ENCODE measurements around the gene RFNG. TPM values are rescaled to one million over a fixed set of nuclear protein-coding genes. Genes with fewer than 3 reads are reported as not detected.

Gene RFNG
- total and polyA plus RNA-seq, 2 donors from 2014 or later: 29.8 to 47.3 TPM

DNA sequence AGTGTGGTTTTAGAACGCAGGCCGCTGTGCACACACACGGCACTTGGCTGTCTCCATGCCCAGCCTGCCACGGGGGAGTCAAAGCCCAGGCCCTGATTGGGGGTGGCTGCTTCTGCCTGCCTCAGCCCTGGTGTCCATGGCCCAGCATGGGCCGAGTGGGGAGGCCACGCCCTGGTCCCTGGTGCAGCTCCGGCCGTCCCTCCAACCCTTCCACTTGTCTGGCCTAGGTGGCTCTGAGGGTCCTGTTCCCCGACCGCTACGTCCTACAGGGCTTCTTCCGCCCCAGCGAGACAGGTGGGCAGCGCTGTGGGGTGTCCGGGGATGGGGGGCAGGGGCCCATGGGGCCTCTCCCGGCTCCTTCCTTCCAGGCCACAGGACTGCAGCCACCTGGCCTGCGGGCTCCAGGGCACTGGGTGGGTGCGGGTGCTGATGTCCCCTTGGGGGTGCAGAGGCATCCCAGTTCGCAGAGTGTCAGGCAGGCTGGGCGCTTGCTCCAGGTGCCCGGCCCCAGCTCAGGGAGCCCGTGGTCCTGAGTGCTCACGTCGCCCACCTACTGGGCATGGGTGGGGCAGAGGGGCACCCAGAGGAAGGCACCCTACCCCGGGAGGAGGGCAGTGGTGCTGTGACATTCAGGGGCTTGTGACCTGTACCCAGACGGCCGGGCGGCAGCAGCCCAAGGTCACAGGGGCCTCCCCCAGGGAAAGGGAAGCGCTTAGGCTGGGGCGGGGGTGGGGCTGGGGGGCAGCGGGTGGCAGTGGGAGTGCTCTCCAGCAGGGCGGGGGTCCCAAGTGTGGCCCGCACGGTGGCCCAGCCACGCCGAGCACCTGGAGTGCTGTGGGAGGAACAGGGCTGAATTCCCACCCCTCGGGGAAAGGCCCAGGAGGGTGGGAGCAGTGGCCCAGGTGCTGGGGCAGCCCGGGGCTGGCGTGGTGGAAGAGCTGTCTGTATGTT is 40.8 kb downstream of the RFNG start:
- H3K9me3 ChIP-seq (ENCODE audit: control insufficient read depth in 2 of 3, insufficient read depth in 1 of 3, low read length in 3 of 3): no peaks in the 10 kb centered on the region
- H3K9ac ChIP-seq (ENCODE audit: low read length in 3 of 3): no peak overlapping the region
- intact Hi-C loops (cut with DNase I): loop anchor here (10.0 kb wide), 1 partner anchor 46 kb away; the partner anchor contains the start of gene NOTUM
- FAIRE-seq (no peak), DNase-seq (no peak)
- no peaks in the 10 kb centered on the region for H3K27me3 ChIP-seq (ENCODE audit: control insufficient read depth, insufficient read depth, low read length)
- no peaks in the 10 kb centered on the region for H3K4me1 ChIP-seq (ENCODE audit: control insufficient read depth in 2 of 3, insufficient read depth in 2 of 3, low read depth in 1 of 3, low read length in 3 of 3)
- TF ChIP-seq, protein P1, sequence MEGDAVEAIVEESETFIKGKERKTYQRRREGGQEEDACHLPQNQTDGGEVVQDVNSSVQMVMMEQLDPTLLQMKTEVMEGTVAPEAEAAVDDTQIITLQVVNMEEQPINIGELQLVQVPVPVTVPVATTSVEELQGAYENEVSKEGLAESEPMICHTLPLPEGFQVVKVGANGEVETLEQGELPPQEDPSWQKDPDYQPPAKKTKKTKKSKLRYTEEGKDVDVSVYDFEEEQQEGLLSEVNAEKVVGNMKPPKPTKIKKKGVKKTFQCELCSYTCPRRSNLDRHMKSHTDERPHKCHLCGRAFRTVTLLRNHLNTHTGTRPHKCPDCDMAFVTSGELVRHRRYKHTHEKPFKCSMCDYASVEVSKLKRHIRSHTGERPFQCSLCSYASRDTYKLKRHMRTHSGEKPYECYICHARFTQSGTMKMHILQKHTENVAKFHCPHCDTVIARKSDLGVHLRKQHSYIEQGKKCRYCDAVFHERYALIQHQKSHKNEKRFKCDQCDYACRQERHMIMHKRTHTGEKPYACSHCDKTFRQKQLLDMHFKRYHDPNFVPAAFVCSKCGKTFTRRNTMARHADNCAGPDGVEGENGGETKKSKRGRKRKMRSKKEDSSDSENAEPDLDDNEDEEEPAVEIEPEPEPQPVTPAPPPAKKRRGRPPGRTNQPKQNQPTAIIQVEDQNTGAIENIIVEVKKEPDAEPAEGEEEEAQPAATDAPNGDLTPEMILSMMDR (IDR thresholded peaks at IDR 0.05; ENCODE audit: borderline replicate concordance, extremely low read depth, insufficient read depth): no peak
- H3K4me3 ChIP-seq (ENCODE audit: low read length in 3 of 3): no peak overlapping the region
- H3K36me3 ChIP-seq (ENCODE audit: control insufficient read depth in 2 of 3, insufficient read depth in 3 of 3, low read length in 3 of 3): no peaks in the 10 kb centered on the region
- no peak overlapping the region for H3K27ac ChIP-seq (ENCODE audit: low read depth in 2 of 2, low read length in 2 of 2)

DNA sequence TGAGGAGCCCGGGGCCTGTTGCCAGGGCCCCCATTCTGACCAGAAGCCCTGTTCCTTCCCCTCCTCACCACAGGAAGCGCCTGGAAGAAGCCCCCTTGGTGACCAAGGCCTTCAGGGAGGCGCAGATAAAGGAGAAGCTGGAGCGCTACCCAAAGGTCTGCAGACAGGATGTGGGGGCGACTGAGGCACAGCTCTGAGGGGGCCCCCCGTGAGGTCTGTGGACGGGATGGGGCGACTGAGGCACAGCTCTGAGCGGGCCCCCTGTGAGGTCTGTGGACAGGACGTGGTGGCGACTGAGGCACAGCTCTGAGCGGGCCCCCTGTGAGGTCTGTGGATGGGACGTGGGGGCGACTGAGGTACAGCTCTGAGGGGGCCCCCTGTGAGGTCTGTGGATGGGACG is 42.2 kb downstream of the RFNG start:
- no peak overlapping the region for H3K4me3 ChIP-seq (ENCODE audit: low read length in 3 of 3)
- H3K9ac ChIP-seq (ENCODE audit: low read length in 3 of 3): no peak overlapping the region
- no peak overlapping the region for H3K27ac ChIP-seq (ENCODE audit: low read depth in 2 of 2, low read length in 2 of 2)
- no peaks in the 10 kb centered on the region for H3K36me3 ChIP-seq (ENCODE audit: control insufficient read depth in 2 of 3, insufficient read depth in 3 of 3, low read length in 3 of 3)
- intact Hi-C loops (cut with DNase I): no loop called here
- no peaks in the 10 kb centered on the region for H3K27me3 ChIP-seq (ENCODE audit: control insufficient read depth, insufficient read depth, low read length)
- no peaks in the 10 kb centered on the region for H3K4me1 ChIP-seq (ENCODE audit: control insufficient read depth in 2 of 3, insufficient read depth in 2 of 3, low read depth in 1 of 3, low read length in 3 of 3)
- TF ChIP-seq, protein P1 (IDR thresholded peaks at IDR 0.05; ENCODE audit: borderline replicate concordance, extremely low read depth, insufficient read depth): no peak
- DNase-seq (no peak), FAIRE-seq (no peak)
- H3K9me3 ChIP-seq (ENCODE audit: control insufficient read depth in 2 of 3, insufficient read depth in 1 of 3, low read length in 3 of 3): no peaks in the 10 kb centered on the region

DNA sequence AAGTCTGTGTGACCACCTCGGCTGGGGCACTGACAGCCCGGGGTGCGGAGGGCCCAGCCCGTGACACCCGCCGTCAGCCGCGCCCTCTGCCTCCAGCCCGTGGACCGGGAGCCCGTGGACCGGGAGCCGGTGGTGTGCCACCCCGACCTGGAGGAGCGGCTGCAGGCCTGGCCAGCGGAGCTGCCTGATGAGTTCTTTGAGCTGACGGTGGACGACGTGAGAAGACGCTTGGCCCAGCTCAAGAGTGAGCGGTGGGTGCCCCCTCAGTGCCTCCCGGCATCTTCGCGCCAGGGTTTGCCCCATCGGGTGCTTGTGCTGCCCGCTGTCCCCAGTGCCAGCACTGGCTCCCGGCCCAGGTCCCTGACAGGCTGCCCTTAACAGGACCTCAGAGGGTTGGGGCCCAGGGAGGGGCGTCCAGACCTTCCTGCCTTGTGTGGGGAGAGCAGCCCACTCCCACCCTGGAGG is 42.6 kb downstream of the RFNG start:
- DNase-seq (no peak), FAIRE-seq (no peak)
- H3K4me3 ChIP-seq (ENCODE audit: low read length in 3 of 3): no peak overlapping the region
- no peaks in the 10 kb centered on the region for H3K27me3 ChIP-seq (ENCODE audit: control insufficient read depth, insufficient read depth, low read length)
- no peaks in the 10 kb centered on the region for H3K36me3 ChIP-seq (ENCODE audit: control insufficient read depth in 2 of 3, insufficient read depth in 3 of 3, low read length in 3 of 3)
- intact Hi-C loops (cut with DNase I): no loop called here
- no peak overlapping the region for H3K27ac ChIP-seq (ENCODE audit: low read depth in 2 of 2, low read length in 2 of 2)
- no peaks in the 10 kb centered on the region for H3K9me3 ChIP-seq (ENCODE audit: control insufficient read depth in 2 of 3, insufficient read depth in 1 of 3, low read length in 3 of 3)
- TF ChIP-seq, protein P1 (IDR thresholded peaks at IDR 0.05; ENCODE audit: borderline replicate concordance, extremely low read depth, insufficient read depth): no peak
- H3K9ac ChIP-seq (ENCODE audit: low read length in 3 of 3): no peak overlapping the region
- H3K4me1 ChIP-seq (ENCODE audit: control insufficient read depth in 2 of 3, insufficient read depth in 2 of 3, low read depth in 1 of 3, low read length in 3 of 3): no peaks in the 10 kb centered on the region
